IgD-negative memory B cell (primary cell): ENCODE data around the gene PHLDA2. TPM values are rescaled to one million over a fixed set of nuclear protein-coding genes. Genes with fewer than 3 reads are reported as not detected.
A peak's percentile ranks its signal among the peaks of the same experiment; 100 is the strongest.

Experiments used
- H3K27ac Mint-ChIP-seq, 3 donors: one replicate each; pipeline ENCODE4 v1.8.0; 2020 to 2022; ENCODE audit warnings: mild to moderate bottlenecking in 3 of 3, mixed read lengths in 3 of 3, moderate library complexity in 1 of 3
- H3K27me3 Mint-ChIP-seq: one replicate; pipeline ENCODE4 v1.8.0; 2021; ENCODE audit warnings: mixed read lengths
- H3K36me3 Mint-ChIP-seq: one replicate; pipeline ENCODE4 v1.8.0; 2020; ENCODE audit warnings: mild to moderate bottlenecking, mixed read lengths
- H3K4me1 Mint-ChIP-seq, 3 donors: one replicate each; pipeline ENCODE4 v1.8.0; 2020 to 2022; ENCODE audit warnings: mixed read lengths in 3 of 3, mild to moderate bottlenecking in 1 of 3
- H3K4me3 Mint-ChIP-seq, 4 donors: one replicate each; pipeline ENCODE4 v1.8.0; 2020 to 2022; ENCODE audit warnings: mild to moderate bottlenecking in 4 of 4, mixed read lengths in 4 of 4, moderate library complexity in 3 of 4
- H3K9me3 Mint-ChIP-seq, 3 donors: one replicate each; pipeline ENCODE4 v1.8.0; 2020 to 2021; ENCODE audit warnings: mixed read lengths in 3 of 3, mild to moderate bottlenecking in 1 of 3
- polyA plus RNA-seq: library from polyadenylated mRNA; unstranded; fragments of 300-500 nt; fragmentation: Illumina TruSeq; gene quantifications from one replicate; pipeline ENCODE4 v1.2.3, GENCODE V29; 2021

Gene PHLDA2
- polyA plus RNA-seq, 1 donor from 2014 or later: not detected

- peaks cover 9 to 22% (median 15%) of the 10 kb centered on the region in 3 donors for H3K4me1 Mint-ChIP-seq
- peak overlapping the region in 3 of 4 donors; percentile 57 to 77 (median 77) for H3K4me3 Mint-ChIP-seq
- peaks cover 4% of the 10 kb centered on the region for H3K27me3 Mint-ChIP-seq
- H3K36me3 Mint-ChIP-seq: peaks cover 10% of the 10 kb centered on the region
- H3K27ac Mint-ChIP-seq: no peak overlapping the region
- H3K9me3 Mint-ChIP-seq: peaks cover 0 to 4% (median 1%) of the 10 kb centered on the region in 3 donors
Measured at GRCh38 chr11:2903672-2904011, 25.6 kb downstream of the PHLDA2 start.

DNA sequence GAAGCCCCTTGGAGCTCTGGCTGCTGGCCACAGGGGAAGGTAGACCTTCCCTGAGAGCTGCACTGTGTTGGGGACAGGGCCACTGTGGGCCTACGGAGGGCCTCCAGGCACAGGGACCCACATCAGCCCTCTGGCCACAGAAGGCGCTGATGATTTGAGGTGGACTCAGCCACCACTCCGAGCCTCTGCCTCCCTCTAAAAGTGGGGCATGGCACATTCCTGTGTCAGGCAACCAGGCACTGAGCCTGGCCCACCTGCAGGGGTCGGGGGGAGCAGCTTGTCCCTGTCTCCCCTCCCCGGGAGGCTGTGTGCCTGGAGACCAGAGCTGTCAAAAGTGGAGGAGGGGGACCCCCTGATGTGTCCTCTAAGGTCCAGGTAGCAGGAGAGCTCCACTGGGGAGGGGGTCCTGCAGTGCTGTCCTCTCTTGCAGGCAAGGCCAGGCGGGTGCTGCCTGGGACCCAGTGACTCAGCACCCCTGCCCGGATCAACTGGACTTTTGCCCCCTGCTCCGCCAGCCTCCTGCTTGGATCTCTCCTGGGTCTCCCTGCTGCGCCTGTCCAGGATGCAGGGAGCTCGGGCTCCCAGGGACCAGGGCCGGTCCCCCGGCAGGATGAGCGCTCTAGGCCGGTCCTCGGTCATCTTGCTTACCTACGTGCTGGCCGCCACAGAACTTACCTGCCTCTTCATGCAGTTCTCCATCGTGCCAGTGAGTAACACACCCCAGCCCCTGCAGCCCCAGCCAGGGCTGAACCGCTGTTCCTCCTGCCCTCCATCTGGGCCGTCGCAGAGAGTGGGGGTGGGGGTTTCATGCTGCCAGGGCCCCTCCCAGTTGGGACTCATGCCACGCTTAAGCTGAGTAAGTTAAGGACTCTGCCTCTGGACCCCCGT, 26.2 kb downstream of the PHLDA2 start:
- Mint-ChIP-seq H3K27me3 (peaks cover 4% of the 10 kb centered on the region), H3K4me3 (peak overlapping the region; percentile 77 to 92 (median 83)), H3K9me3 (peaks cover 0 to 4% (median 1%) of the 10 kb centered on the region in 3 donors), H3K36me3 (peaks cover 10% of the 10 kb centered on the region), H3K4me1 (peaks cover 9 to 23% (median 15%) of the 10 kb centered on the region in 3 donors), H3K27ac (no peak overlapping the region)

DNA sequence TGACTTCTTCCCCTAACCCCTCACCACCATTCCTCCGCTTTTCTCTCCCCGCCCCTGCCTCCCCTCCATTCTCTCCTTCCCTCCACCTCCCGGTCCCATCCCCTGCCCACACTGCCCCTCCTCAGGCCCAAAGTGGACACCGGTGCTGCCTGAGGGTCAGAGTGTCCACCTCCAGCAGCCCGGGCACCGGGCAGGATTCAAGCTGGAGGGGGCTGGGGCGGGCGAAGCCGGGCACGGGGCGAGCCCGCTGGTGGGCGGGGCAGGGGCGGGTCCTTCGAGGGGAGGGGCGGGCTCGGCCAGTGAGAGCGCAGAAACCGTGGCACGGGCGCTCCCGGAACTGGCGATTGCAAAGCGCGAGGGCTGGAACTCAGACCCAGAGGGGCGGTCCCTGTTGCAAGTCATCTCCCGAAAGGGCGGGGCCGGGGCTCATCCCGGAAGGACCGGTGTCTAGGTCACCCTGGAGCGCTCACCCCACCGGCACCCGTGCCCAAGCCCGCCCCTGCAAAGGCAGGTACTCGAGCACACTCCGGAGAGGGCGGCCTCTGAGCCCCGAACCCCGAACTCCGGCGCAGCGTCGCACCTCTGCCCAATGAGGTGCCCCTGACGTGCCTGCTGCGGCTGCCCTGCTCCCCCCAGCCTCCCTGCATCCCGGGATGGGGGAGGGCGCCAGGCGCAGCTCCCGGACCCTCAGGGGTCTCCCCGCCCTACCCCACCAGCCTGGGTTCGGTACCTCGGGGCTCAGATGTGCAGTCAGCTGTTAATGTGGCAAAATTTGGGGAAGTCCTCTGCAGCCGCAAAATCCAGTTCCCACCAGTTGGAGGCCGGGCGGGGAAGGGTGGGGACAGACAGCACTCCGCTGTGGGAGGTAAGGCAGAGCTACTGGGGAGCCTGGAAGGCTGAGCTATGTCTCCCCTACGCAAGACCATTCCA, 27.1 kb downstream of the PHLDA2 start:
- Mint-ChIP-seq H3K36me3 (peaks cover 10% of the 10 kb centered on the region), H3K27me3 (peaks cover 4% of the 10 kb centered on the region), H3K27ac (peak overlapping the region in 1 of 3 donors; percentile 63), H3K4me1 (peaks cover 9 to 23% (median 15%) of the 10 kb centered on the region in 3 donors), H3K4me3 (peak overlapping the region; percentile 70 to 92 (median 86)), H3K9me3 (peaks cover 0 to 4% (median 1%) of the 10 kb centered on the region in 3 donors)

GRCh38 chr11:2901196-2901796, 27.9 kb downstream of the PHLDA2 start:
- Mint-ChIP-seq H3K36me3 (peaks cover 10% of the 10 kb centered on the region), H3K4me1 (peaks cover 9 to 23% (median 15%) of the 10 kb centered on the region in 3 donors), H3K27me3 (peaks cover 4% of the 10 kb centered on the region), H3K9me3 (peaks cover 0 to 4% (median 1%) of the 10 kb centered on the region in 3 donors), H3K27ac (peak overlapping the region in 2 of 3 donors; percentile 48 to 78), H3K4me3 (peak overlapping the region; percentile 41 to 92 (median 86))

DNA sequence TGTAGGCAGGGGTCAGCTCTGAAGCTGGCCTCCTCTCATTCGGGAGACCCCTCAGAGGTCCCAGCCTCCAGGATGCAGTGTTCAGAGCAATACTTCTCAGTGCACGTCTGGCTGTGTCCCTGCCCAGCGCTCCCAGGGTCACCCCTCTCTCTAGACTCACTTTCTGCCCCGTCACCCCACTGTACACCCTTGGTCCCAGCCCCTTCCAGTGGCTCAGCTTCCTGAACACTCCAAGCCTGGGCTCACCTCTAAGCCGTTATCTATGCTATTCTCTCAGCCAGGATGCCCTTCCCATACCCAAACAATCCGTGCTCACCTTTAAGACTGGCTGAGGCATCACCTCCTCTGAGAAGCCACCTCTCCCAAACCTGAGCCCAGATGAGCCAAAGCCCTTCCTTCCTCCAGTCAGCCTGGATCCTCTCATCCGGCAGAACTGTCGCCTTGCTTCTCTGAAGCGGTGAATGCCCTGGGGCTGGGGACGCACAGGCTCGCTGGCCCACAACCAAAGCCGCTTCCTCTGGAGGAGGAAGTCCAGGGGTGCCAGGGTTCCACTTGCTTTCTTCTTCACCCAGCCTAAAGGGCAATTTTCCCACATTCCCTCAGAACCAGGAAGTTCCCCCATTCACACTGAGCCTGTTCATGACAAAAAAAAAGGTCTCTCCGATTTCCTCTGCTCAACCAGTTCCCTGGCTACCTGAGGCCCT, 30.0 kb downstream of the PHLDA2 start:
- Mint-ChIP-seq H3K4me3 (peak overlapping the region in 2 of 4 donors; percentile 9 to 24), H3K27ac (peak overlapping the region in 2 of 3 donors; percentile 22 to 86), H3K36me3 (no peaks in the 10 kb centered on the region), H3K9me3 (no peaks in the 10 kb centered on the region), H3K27me3 (no peaks in the 10 kb centered on the region), H3K4me1 (peaks cover 9 to 21% (median 15%) of the 10 kb centered on the region in 3 donors)

DNA sequence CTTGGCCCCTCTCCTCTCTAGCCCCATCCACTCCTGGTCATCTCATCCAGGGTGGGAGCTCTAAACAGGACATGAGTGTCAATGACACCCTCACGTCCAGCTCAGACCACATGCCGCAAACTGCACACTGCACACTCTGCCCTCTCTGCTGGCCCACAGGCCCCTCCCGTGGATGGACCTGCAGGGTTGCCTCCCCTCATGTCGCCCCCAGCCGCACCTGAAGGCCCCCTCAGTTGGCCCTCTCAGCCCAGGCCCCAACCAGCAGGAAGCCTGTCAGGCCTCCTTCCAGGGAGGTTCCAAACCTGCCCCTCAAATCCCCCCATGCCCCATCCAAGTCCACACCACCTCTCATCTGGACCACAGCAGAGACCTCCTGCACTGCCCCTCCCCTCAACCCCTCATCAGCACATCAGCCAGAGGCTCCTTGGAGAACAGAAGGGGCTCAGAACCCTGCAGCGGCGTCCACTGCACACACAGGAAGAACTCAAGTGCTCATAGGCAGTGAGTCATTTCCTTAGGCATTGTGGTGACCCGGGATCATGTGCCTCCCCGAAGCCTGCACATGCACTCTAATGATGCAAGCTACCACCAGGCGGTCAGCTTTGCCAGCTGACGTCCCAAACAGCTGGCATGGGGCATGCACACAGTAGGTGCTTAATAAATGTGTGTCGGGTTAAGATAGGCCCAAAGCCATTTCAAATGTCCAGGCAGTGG, 30.7 kb downstream of the PHLDA2 start:
- H3K27me3 Mint-ChIP-seq: no peaks in the 10 kb centered on the region
- peak overlapping the region in 2 of 4 donors; percentile 9 to 24 for H3K4me3 Mint-ChIP-seq
- H3K4me1 Mint-ChIP-seq: peaks cover 5 to 18% (median 15%) of the 10 kb centered on the region in 3 donors
- H3K27ac Mint-ChIP-seq: peak overlapping the region in 1 of 3 donors; percentile 86
- H3K9me3 Mint-ChIP-seq: no peaks in the 10 kb centered on the region
- H3K36me3 Mint-ChIP-seq: no peaks in the 10 kb centered on the region

DNA sequence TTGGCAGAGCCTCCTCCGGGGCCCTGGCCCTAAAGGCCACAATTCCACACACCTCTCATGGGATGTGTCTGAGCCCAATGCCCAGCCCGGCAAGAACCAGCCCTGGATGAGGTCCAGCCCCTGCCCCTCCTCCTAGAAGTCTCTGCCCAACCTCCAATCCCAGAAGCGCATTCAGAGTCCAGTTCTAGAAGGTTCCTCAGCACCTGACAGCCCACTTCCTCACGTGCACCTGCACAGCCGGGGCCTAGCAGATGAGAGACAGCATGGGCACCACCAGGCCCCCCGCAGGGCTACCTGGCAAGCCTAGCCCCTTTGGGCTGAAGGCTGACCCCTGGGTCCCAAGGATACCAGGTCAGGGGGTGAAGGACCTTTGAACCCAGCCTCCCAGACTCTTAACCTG, 32.2 kb downstream of the PHLDA2 start:
- H3K4me3 Mint-ChIP-seq: no peak overlapping the region
- no peaks in the 10 kb centered on the region for H3K27me3 Mint-ChIP-seq
- peaks cover 5 to 21% (median 19%) of the 10 kb centered on the region in 3 donors for H3K4me1 Mint-ChIP-seq
- H3K9me3 Mint-ChIP-seq: no peaks in the 10 kb centered on the region
- H3K36me3 Mint-ChIP-seq: no peaks in the 10 kb centered on the region
- H3K27ac Mint-ChIP-seq: no peak overlapping the region

DNA sequence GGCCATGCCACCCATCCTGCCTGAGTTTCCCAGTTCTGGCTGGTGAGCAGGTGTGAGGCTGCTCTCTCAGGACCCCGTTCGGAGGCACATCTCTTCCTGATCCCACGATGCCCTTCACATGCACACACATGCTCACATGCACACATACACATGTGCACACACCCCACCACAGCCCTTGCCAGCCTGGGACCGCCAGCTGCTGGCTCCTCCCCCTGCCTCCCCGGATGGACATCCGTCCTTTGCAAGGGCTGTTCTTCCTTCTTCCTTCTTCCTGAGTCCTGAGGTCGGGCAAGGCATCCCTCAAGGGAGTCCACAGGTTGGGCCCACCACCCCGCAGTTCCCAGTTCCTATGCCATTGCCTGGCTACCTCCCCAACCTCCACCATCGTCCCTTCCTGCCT, 33.2 kb downstream of the PHLDA2 start:
- no peak overlapping the region for H3K27ac Mint-ChIP-seq
- H3K4me1 Mint-ChIP-seq: peaks cover 4 to 22% (median 15%) of the 10 kb centered on the region in 3 donors

GRCh38 chr11:2893935-2894334, 35.3 kb downstream of the PHLDA2 start:
- Mint-ChIP-seq H3K36me3 (no peaks in the 10 kb centered on the region), H3K4me3 (peak overlapping the region in 1 of 4 donors; percentile 58), H3K27me3 (no peaks in the 10 kb centered on the region), H3K9me3 (no peaks in the 10 kb centered on the region), H3K4me1 (peaks cover 0 to 10% (median 7%) of the 10 kb centered on the region in 3 donors), H3K27ac (no peak overlapping the region)

More for the DNA sequence above, 33.2 kb downstream of the PHLDA2 start:
- Mint-ChIP-seq H3K9me3 (no peaks in the 10 kb centered on the region), H3K4me3 (no peak overlapping the region), H3K27me3 (no peaks in the 10 kb centered on the region), H3K36me3 (no peaks in the 10 kb centered on the region)

GRCh38 chr11:2892967-2893528, 36.2 kb downstream of the PHLDA2 start:
- no peak overlapping the region for H3K27ac Mint-ChIP-seq
- peak overlapping the region; percentile 62 to 86 (median 68) for H3K4me3 Mint-ChIP-seq
- H3K36me3 Mint-ChIP-seq: no peaks in the 10 kb centered on the region
- H3K4me1 Mint-ChIP-seq: peaks cover 0 to 9% (median 8%) of the 10 kb centered on the region in 3 donors
- no peaks in the 10 kb centered on the region for H3K9me3 Mint-ChIP-seq
- peaks cover 3% of the 10 kb centered on the region for H3K27me3 Mint-ChIP-seq

DNA sequence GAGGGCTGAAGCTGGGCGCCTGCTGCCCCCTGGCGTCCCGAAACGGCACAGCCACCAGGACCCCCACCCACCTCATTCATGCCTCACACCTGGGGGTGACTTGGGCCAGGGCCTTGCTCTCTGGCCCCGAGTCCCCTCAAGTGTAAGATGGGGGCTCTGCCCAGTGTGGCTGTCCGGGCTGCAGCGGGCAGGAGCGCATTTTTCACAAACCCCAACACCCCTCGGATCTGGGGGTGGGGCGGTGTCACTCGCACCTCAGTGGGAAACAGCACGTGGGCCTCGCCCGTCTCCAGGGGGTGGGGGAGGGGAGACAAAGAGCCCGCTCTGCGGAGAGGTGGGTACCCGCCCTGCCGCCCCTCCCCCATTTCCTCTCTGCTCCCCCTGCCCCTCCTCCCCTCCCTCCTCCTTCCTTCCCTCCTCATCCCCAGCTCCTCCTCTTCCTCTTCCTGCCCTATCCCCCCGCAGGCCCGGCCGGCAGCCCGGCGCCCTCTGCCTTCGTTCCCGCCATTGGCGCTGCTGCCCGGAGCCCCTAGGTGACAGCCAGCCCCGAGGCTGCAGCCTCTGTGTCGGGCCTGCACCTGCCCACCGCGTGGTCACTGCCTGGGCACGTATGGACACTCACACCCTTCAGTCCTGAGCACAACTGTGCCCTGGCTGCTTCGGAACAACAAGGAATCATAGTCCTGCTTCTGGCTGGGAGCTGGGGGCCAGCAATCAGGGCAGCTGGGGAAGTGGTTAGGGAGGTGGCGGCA, 36.8 kb downstream of the PHLDA2 start:
- Mint-ChIP-seq H3K27ac (no peak overlapping the region), H3K9me3 (no peaks in the 10 kb centered on the region), H3K4me1 (peaks cover 0 to 9% (median 8%) of the 10 kb centered on the region in 3 donors)

GRCh38 chr11:2891326-2892214, 37.6 kb downstream of the PHLDA2 start:
- Mint-ChIP-seq H3K4me1 (peaks cover 0 to 13% (median 9%) of the 10 kb centered on the region in 3 donors), H3K4me3 (peak overlapping the region in 3 of 4 donors; percentile 62 to 90 (median 78)), H3K27me3 (peaks cover 3% of the 10 kb centered on the region), H3K9me3 (no peaks in the 10 kb centered on the region), H3K36me3 (no peaks in the 10 kb centered on the region), H3K27ac (peak overlapping the region in 1 of 3 donors; percentile 23)

More for the DNA sequence above, 36.8 kb downstream of the PHLDA2 start:
- Mint-ChIP-seq H3K36me3 (no peaks in the 10 kb centered on the region), H3K4me3 (peak overlapping the region; percentile 62 to 90 (median 82)), H3K27me3 (peaks cover 3% of the 10 kb centered on the region)
